ENCODE results near the gene CEP72. TPM values are rescaled to one million over a fixed set of nuclear protein-coding genes. Genes with fewer than 3 reads are reported as not detected.
"Not testable (repeated sequence)": the region's sequence is repeated elsewhere in the genome, so short reads cannot be mapped to it uniquely, and the experiment has no call there.

The CEP72 gene
- total RNA-seq, 1 donor from 2014 or later = 10.9 TPM

- DNase-seq (ENCODE audit: low spot score) = no peak
These were observed 58.5 kb downstream of the CEP72 start for GRCh38 chr5:670396-671270.

GRCh38 chr5:671459-672328, 59.6 kb downstream of the CEP72 start:
- DNase-seq (ENCODE audit: low spot score) = peak; percentile 79

DNA sequence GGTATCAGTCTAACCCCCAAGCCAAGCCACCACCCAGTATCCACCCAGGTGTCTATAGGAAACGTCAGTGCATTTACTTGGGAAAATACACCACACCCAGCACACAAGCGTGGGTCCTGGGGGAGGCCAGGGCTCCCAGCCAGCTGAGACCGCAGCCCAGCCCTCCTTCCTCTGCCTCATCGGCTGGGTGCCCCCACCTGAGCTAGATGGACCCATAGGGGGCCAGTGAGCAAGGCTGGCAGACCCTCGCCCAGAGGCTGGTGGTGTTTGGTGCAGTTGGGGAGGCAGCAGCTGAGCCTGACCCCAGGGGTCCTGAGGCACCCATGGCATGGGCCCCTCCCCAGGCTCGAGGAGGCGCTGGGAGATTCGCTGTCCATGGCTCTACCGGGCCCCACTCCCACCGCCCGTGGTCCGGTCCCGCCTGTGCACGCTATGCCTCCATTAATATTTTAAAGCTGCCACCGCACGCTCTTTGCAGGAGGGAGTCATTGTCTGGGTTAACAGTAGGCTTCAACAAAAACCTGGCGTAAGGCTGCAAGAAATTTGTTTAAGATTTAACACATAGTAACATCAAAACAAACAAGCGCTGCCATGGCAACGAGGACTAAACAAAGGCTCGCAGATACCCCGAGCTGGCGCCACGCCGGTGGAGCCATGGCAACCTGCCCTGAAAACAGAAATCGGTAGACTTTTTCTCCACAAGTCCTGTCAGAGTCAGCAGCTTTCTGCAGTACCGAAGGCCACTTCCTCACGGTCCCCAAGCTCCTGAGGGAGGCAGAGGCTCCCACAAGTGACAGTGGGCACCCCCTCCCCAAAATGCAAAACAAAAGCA, 60.4 kb downstream of the CEP72 start:
- DNase-seq (ENCODE audit: low spot score) = peak; percentile 79

DNA sequence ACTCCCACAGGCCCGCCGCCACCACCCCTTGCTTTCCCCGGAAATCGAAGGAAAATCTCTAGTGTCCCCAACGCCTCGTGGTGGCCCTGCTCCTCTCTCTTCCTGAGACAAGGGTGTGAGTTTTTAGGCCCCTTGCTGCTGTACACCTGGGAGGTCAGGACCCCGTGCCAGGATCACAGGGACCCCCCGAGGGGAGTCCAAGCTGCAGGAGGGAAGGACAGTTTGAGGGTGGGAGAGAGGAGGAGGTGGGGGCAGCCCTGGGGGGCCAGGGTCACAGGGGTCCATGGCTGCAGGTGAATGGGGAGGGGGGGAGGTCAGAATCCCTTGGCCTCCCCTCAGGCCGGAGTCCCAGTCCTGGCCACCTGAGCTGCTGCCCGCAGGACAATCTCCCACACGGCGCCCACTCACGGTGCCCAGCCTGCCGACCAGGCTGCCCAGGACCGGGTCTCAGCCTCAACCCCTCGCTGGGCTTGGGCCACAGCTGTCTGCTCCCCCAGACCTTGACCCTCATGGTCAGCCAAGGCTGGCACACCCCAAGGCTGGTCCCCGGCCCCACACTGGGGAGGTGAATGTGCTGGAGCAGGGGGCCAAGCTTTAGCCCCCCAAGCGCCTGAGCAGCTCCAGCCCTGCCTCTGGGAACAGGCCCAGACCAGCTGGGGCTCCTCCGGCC, 61.2 kb downstream of the CEP72 start:
- DNase-seq (ENCODE audit: low spot score) = no peak

DNA sequence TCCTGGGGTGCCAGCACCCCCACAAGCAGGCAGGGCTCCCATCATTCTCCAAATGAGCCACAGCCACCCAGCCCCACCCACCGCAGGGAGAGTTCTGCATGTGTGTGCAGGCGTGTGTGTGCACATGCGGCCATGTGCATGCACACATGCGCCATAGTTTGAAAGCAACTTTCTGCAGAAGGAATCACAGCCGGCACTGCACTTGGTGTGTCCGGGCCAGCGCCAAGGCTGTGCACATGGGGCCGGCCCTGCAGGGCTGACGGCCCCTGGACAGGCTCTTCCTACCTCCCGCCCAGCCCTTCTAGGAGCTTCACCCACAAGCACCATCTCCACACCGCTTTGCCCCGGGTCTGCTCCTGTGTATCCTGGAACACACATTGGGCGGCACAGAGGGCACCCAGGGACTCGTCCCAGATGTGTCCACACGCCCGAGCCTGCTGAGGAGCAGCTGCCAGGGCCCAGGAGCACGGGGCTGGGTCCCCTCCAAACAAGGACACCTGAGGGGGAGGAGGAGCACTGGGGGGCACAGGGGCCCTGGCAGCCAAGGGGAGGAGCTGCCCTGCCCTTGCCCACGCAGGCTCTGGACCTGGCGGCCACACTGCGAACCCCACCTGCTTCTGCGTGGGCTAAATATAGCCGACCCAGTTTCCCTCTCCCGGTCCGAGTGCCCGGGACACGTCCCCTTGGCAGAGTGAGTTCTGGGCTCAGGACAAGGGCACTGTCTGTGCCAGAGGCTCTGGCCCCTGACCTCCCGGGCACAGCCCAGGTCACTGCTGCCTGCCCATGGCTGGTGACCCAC, 61.9 kb downstream of the CEP72 start:
- DNase-seq (ENCODE audit: low spot score) = no peak

DNA sequence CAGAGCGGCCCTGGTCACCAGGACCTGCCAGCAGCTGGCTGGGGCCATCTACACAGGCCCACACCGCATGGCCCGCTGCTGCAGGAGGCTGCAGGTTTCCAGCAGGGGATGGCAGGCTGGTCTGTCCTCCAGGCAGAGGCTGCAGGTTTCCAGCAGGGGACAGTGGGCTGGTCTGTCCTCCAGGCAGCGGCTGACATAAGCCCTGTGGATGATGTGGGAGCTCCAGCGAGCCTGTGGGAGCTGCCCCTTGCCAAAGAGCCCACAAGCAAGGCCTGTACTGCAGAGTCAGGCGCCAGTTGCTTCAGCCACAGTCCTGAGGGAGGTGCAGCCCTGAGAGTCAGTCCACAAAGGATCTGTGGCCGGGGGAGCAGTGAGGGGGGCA, 62.5 kb downstream of the CEP72 start:
- DNase-seq (ENCODE audit: low spot score) = no peak

GRCh38 chr5:675111-675870, 63.2 kb downstream of the CEP72 start:
- no peak for DNase-seq (ENCODE audit: low spot score)

DNA sequence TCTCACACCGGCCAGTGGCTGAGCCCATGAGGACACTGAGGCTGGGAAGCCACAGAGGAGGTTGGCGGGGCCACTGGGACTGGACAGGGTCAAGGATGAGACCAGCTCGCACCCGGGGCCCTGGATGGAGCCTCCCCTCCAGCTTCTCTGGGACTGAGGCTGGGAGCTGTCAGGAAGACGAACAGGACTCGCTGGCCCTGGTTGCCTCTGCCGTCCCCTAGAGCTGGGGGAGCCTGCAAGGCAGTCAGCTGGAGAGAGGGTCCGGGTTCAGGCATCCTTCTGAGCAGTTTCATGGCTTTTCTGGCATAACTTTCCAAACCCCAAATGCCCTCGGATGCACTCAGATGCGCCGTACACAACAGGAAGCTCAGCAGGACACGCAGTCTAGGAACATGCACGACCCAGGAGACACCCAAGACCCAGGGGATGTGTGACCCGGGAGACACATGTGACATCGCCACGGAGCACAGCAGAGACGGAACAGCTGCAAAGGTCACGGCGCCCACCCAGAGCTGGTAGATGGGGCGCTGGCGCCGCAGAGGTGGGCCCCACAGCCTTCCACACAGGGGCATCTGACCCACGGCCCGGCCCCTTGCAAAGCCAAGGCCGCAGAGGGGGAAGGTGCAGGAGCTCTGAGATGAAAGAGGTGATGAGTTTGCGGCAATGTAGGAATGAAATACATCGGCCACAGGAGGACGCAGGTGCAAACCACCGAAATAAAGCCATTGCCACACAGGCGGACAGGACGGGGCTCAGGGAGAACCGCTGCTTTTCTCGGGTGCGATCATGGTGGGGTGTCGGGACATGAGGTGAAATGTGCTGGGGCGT, 63.9 kb downstream of the CEP72 start:
- peak; percentile 41 for DNase-seq (ENCODE audit: low spot score)

DNA sequence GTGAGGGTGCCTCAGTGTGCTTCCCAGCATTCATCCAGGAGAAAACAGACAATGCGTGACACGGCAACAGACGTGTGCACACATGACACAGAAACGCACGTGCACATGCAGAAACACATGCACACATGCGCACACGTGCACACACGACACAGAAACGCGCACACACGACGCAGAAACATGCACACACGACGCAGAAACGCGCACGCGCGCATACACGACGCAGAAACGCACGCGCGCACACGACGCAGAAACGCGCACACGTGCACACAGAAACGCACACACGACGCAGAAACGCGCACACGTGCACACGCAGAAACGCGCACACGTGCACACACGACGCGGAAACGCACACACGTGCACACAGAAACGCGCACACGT, 64.5 kb downstream of the CEP72 start:
- no peak for DNase-seq (ENCODE audit: low spot score)

DNA sequence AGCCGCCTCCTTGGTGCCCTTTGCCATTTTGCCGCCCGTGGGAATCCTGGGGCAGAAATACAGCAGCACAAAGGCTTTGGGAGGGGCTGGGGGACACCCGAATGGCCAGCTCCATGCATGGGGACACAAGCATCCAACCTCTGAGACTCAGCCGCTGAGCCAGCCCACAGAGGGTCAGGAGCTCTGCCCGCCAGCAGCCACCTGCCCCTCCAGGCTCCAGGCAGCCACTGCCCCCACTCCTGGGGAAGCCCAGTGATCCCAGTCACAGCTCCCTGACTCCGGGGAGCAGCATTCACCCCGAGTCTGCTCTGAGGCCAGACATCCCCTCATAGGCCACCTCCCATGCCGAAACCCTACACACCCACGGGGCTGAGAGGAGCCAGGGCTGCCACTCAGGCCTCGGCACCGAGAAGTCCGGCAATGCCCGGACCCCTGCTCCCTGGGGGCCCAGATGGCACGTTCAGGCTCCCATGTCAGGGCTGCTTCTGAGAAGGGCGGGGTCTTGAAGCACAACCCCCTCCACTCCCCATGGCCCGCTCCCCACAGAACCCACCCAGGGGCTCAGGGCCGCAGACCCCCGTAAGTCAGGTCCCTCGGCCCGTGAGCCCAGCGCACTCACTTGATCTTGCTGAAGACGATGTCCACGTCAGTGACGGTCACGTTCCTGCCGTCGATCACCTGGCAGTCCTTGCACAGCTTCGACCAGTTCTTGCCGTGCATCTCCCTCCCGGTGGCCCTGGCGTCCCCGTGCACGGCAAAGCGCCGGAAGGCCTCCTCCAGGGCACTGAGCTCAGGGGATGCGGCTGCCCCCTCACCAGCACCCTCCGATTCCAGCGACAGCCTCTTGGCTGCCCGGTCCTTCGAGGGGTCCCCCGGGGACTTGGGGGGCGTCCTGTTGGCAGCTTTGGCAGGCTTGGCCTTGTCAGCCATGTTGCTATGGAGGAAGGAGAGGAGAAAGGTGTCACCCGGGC, 65.3 kb downstream of the CEP72 start:
- peak; percentile 40 for DNase-seq (ENCODE audit: low spot score)

GRCh38 chr5:678521-678920, 66.4 kb downstream of the CEP72 start:
- peak; percentile 35 for DNase-seq (ENCODE audit: low spot score)

DNA sequence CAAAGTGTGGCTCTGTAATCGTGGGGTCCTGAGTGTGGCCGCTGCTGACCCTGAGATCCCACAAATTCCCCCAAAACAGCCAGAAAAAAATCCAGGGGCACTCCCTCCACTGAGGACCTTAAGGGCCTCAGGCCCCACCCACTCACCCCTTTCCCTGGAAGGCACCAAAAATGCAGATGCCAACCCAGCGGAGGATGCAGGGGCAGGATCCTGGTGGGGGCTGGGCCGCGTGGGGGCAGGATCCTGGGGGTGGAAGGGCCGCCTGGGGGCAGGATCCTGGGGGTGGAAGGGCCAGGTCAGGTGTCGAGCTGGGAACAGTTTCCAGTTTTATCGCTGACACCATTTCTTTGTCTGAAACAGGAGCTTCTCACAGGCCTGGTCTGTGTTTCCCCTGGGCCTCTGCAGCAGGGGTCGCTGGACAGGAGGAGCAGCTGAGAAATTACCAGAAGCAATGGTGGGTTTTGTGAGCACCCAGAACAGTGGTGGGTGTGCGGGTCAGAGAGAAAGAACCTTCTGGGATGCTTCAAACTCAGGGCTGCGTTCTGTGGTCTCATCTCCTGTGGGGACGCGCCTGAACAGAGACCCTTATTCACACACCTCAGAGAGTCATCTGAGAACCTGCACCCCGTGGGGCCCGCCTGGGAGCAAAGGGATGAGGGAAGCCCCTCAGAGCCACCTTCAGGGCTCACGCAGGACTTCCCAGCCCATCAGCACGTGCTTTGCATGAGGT, 67.2 kb downstream of the CEP72 start:
- DNase-seq (ENCODE audit: low spot score) = peak; percentile 45

DNA sequence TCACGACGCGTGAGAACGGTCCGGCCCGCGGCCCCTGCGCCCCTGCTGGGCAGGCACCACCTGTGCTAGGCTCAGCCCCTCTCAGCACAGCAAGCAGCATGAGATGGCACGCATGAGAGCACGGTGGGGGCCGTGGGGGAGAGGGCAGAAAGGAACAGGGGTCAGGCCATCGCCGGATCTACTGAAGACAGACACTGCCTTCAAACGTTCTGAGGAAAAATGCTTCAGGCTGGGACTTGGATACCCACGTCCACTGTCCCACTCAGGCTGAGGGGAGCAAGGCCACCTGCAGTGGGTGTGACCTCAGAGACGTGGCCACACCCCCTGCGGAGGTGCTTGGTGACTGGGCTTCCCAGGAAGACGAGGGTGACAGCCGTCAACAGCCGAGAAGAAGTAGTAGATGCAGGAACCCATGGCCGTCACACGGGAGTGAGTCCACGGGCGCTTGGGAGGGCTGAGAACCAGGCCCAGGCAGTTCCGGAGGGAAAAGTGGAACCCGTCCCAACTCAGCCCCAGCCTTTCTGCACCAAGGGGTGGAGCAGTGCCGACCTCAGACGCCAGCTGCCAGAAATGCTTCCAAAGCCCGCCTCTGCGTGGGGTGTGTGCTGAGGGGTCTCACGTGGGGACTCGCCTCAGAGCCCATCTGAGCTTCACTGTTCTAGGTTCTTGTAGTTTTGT, 68.1 kb downstream of the CEP72 start:
- not testable (repeated sequence) for DNase-seq (ENCODE audit: low spot score)

- DNase-seq (ENCODE audit: low spot score) = peak; percentile 22
These were observed 68.7 kb downstream of the CEP72 start for GRCh38 chr5:680836-681235.

DNA sequence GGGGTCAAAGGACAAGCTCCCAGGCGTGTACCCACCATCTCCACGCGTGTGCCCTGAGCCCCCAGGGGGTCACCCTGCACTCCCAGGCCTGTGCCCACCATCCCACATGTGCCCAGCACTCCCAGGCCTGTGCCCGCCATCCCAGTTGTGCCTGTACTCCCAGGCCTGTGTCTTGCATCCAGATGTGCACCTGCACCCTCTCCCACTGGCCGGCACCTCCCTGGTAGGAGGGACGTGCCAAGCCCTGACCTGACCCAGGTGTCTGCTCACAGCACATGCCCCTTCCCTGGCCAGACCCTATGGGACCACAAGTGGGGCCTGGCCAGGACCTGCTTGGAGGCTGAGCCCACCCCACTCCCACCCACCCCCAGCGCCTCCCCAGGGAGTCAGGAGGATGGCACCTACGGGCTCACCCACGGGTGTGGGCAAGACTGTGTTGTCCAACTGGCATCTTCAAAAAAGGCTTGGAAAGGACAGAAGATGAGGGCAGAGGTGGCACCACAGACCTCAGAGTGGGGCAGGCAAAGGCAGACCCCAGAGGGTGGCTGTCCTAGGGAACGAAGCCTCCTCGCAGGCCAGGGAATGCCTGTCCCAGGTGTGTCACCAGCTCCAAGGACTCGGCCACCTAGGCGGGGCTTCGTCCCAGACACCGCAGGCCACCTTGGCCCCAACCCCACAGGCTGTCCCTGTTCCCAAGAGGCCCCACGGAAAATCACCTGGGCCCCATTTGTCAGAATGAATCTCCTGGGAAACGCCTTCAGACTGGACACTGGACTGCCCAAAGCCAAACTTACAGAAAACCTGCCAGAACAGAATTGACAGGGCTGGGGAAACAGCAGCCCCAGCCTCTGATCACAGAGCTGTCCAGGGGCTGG, 69.4 kb downstream of the CEP72 start:
- DNase-seq (ENCODE audit: low spot score) = peak; percentile 40

Measured in ureter (tissue), 1 donor.